ENCODE results near the gene HIPK2.

DNA sequence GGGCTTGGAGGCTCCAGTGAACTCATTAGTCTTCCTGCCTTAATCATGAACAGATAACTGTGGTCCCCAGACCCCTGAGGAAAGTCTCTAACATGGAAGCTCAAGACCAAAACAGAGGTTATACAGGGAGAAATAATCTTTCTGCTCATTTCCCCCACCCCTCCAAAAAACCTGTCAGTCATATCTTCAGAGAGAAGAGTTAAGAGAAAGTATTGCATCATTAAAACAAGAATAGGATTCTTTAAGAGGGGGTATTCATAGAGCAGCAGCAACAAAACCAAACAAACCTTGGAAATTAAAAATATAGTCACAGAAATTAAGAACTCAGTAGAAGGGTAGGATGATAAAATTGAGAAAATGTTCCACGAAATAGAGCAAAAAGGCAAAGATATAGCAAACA lies 246.7 kb downstream of the HIPK2 start:
- TF ChIP-seq, protein P1, sequence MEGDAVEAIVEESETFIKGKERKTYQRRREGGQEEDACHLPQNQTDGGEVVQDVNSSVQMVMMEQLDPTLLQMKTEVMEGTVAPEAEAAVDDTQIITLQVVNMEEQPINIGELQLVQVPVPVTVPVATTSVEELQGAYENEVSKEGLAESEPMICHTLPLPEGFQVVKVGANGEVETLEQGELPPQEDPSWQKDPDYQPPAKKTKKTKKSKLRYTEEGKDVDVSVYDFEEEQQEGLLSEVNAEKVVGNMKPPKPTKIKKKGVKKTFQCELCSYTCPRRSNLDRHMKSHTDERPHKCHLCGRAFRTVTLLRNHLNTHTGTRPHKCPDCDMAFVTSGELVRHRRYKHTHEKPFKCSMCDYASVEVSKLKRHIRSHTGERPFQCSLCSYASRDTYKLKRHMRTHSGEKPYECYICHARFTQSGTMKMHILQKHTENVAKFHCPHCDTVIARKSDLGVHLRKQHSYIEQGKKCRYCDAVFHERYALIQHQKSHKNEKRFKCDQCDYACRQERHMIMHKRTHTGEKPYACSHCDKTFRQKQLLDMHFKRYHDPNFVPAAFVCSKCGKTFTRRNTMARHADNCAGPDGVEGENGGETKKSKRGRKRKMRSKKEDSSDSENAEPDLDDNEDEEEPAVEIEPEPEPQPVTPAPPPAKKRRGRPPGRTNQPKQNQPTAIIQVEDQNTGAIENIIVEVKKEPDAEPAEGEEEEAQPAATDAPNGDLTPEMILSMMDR (conservative IDR thresholded peaks at IDR 0.05; ENCODE audit: low read depth, low read length), result no peak
- TF ChIP-seq RAD21 (IDR thresholded peaks at IDR 0.05; ENCODE audit: low read length), result no peak
- TF ChIP-seq BHLHE40 (IDR thresholded peaks at IDR 0.05; ENCODE audit: low read depth, low read length), result no peak
- TF ChIP-seq, protein P2, sequence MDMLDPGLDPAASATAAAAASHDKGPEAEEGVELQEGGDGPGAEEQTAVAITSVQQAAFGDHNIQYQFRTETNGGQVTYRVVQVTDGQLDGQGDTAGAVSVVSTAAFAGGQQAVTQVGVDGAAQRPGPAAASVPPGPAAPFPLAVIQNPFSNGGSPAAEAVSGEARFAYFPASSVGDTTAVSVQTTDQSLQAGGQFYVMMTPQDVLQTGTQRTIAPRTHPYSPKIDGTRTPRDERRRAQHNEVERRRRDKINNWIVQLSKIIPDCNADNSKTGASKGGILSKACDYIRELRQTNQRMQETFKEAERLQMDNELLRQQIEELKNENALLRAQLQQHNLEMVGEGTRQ (IDR thresholded peaks at IDR 0.05; ENCODE audit: low read depth, low read length), result no peak
- no peak for TF ChIP-seq MXI1 (IDR thresholded peaks at IDR 0.05; ENCODE audit: borderline replicate concordance, low read depth, low read length)
- TF ChIP-seq FOS (IDR thresholded peaks at IDR 0.05; ENCODE audit: low read depth, low read length), result no peak
- TF ChIP-seq MAFK (IDR thresholded peaks at IDR 0.05; ENCODE audit: low read depth, low read length), result no peak
- no peak for TF ChIP-seq CHD1 (IDR thresholded peaks at IDR 0.05; ENCODE audit: low read depth, low read length)

Data from IMR-90 (cell line).